CD14-positive monocyte (primary cell): Measurements from ENCODE around the gene SBK3. TPM values are rescaled to one million over a fixed set of nuclear protein-coding genes. Genes with fewer than 3 reads are reported as not detected.
A peak's percentile ranks its signal among the peaks of the same experiment; 100 is the strongest.
"Not testable (repeated sequence)": the region's sequence is repeated elsewhere in the genome, so short reads cannot be mapped to it uniquely, and the experiment has no call there.

ENCODE experiments used
- DNase-seq, 3 donors: peaks; one replicate each; pipeline ENCODE4 v3.0.0-alpha.2; 2011 to 2022
- H2AFZ ChIP-seq: 2 replicates; pipeline ENCODE4 v1.6.0; 2012; ENCODE audit warnings: mild to moderate bottlenecking, low read depth, low read length, inconsistent platforms; ENCODE audit not compliant: insufficient read depth, poor library complexity, severe bottlenecking
- H3K27ac ChIP-seq, 2 donors: 1 replicate in 1 of 2; 2 replicates in 1 of 2; pipeline ENCODE4 v1.5.1; 2012 to 2013; ENCODE audit warnings: low read length in 2 of 2, control low read depth in 1 of 2, inconsistent platforms in 1 of 2, low read depth in 1 of 2, mild to moderate bottlenecking in 1 of 2
- H3K27me3 ChIP-seq, 2 donors: one replicate each; pipeline versions ENCODE4 v1.6.0 to v1.6.1; 2011 to 2013; ENCODE audit warnings: low read length in 2 of 2; ENCODE audit not compliant: control insufficient read depth in 2 of 2, insufficient read depth in 2 of 2
- H3K36me3 ChIP-seq, 2 donors: replicated peaks in 1 of 2; 1 replicate in 1 of 2; 2 replicates in 1 of 2; pipeline versions ENCODE4 v1.5.1 to v1.6.1; 2012 to 2013; ENCODE audit warnings: low read length in 2 of 2, control low read depth in 1 of 2, inconsistent platforms in 1 of 2, mild to moderate bottlenecking in 1 of 2; ENCODE audit not compliant: insufficient read depth in 2 of 2, control insufficient read depth in 1 of 2
- H3K4me1 ChIP-seq, 2 donors: 1 replicate in 1 of 2; 2 replicates in 1 of 2; pipeline versions ENCODE4 v1.5.1 to v1.6.1; 2012 to 2013; ENCODE audit warnings: low read length in 2 of 2, control low read depth in 1 of 2, inconsistent platforms in 1 of 2, mild to moderate bottlenecking in 1 of 2, moderate library complexity in 1 of 2; ENCODE audit not compliant: insufficient read depth in 2 of 2, control insufficient read depth in 1 of 2
- H3K4me2 ChIP-seq: replicated peaks from 2 replicates; pipeline ENCODE3; 2012; ENCODE audit warnings: low read length, moderate library complexity, mild to moderate bottlenecking; ENCODE audit not compliant: poor library complexity, severe bottlenecking; ENCODE audit errors: extremely low read depth
- H3K4me3 ChIP-seq, 3 experiments: fragments of 200-600 bp in 1 of 3; sonication (generic) in 1 of 3; replicated peaks in 1 of 3; 1 replicate in 2 of 3; 2 replicates in 1 of 3; pipeline ENCODE4 v1.5.1; 2011 to 2013; ENCODE audit warnings: low read length in 3 of 3, mild to moderate bottlenecking in 3 of 3, control low read depth in 2 of 3, low read depth in 2 of 3, inconsistent platforms in 1 of 3, moderate library complexity in 1 of 3
- H3K79me2 ChIP-seq: 2 replicates; pipeline ENCODE4 v1.6.0; 2012; ENCODE audit warnings: mild to moderate bottlenecking, control low read depth, inconsistent platforms, low read length, moderate library complexity; ENCODE audit not compliant: insufficient read depth
- H3K9ac ChIP-seq: 2 replicates; pipeline ENCODE4 v1.6.0; 2017; ENCODE audit warnings: low read length, mild to moderate bottlenecking; ENCODE audit not compliant: insufficient read depth, poor library complexity, severe bottlenecking
- H3K9me3 ChIP-seq, 2 donors: replicated peaks in 1 of 2; 1 replicate in 1 of 2; 2 replicates in 1 of 2; pipeline versions ENCODE4 v1.5.1 to v1.6.1; 2012 to 2013; ENCODE audit warnings: low read length in 2 of 2, control low read depth in 1 of 2; ENCODE audit not compliant: control insufficient read depth in 1 of 2, insufficient read depth in 1 of 2
- H4K20me1 ChIP-seq: 2 replicates; pipeline ENCODE4 v1.6.0; 2012; ENCODE audit warnings: mild to moderate bottlenecking, low read length, control low read depth, moderate library complexity; ENCODE audit not compliant: insufficient read depth
- H3K27ac Mint-ChIP-seq, 7 donors: one replicate each; pipeline ENCODE4 v1.8.0; 2020; ENCODE audit warnings: mild to moderate bottlenecking in 7 of 7, mixed read lengths in 7 of 7, moderate library complexity in 6 of 7, inconsistent platforms in 2 of 7
- H3K27me3 Mint-ChIP-seq, 3 donors: one replicate each; pipeline ENCODE4 v1.8.0; 2021 to 2022; ENCODE audit warnings: low read depth in 3 of 3, mild to moderate bottlenecking in 3 of 3, mixed read lengths in 3 of 3, moderate library complexity in 3 of 3, inconsistent platforms in 1 of 3
- H3K36me3 Mint-ChIP-seq, 2 donors: one replicate each; pipeline ENCODE4 v1.8.0; 2020; ENCODE audit warnings: mixed read lengths in 2 of 2, inconsistent platforms in 1 of 2, mild to moderate bottlenecking in 1 of 2
- H3K4me1 Mint-ChIP-seq: one replicate; pipeline ENCODE4 v1.8.0; 2020; ENCODE audit warnings: mild to moderate bottlenecking, mixed read lengths
- H3K4me3 Mint-ChIP-seq, 2 donors: one replicate each; pipeline ENCODE4 v1.8.0; 2020; ENCODE audit warnings: mild to moderate bottlenecking in 2 of 2, mixed read lengths in 2 of 2, moderate library complexity in 1 of 2
- H3K9me3 Mint-ChIP-seq, 7 donors: one replicate each; pipeline ENCODE4 v1.8.0; 2020 to 2022; ENCODE audit warnings: mixed read lengths in 7 of 7, mild to moderate bottlenecking in 6 of 7, moderate library complexity in 6 of 7, inconsistent platforms in 2 of 7
- CTCF ChIP-seq: fragments of 200-600 bp; IDR thresholded peaks from one replicate; pipeline ENCODE4 v1.8.0; 2022; ENCODE audit warnings: antibody characterized with exemption, mild to moderate bottlenecking
- WGBS: methylation state at CpG from one replicate; pipeline ENCODE4 v1.1.5; 2013; ENCODE audit warnings: missing lambda C conversion rate; ENCODE audit not compliant: insufficient coverage; 5-methylcytosine and 5-hydroxymethylcytosine counted together
- intact Hi-C, 2 donors: fragments of 100-400 bp; cut with micrococcal nuclease; formaldehyde crosslinking; loops; one replicate each; pipeline versions ENCODE4 v1.15.0 to v1.15.1; 2023
- polyA plus RNA-seq, 3 donors: library from polyadenylated mRNA; depleted of rRNA in 1 of 3; unstranded in 2 of 3; stranded (reverse) in 1 of 3; fragments of 300-500 nt in 2 of 3; fragments of >200 nt in 1 of 3; fragmentation: Illumina TruSeq in 2 of 3; gene quantifications; 1 replicate in 2 of 3; 2 replicates in 1 of 3; pipeline ENCODE4 v1.2.3, GENCODE V29; 2012 to 2021

Gene SBK3
- polyA plus RNA-seq, 3 donors: not detected

DNA sequence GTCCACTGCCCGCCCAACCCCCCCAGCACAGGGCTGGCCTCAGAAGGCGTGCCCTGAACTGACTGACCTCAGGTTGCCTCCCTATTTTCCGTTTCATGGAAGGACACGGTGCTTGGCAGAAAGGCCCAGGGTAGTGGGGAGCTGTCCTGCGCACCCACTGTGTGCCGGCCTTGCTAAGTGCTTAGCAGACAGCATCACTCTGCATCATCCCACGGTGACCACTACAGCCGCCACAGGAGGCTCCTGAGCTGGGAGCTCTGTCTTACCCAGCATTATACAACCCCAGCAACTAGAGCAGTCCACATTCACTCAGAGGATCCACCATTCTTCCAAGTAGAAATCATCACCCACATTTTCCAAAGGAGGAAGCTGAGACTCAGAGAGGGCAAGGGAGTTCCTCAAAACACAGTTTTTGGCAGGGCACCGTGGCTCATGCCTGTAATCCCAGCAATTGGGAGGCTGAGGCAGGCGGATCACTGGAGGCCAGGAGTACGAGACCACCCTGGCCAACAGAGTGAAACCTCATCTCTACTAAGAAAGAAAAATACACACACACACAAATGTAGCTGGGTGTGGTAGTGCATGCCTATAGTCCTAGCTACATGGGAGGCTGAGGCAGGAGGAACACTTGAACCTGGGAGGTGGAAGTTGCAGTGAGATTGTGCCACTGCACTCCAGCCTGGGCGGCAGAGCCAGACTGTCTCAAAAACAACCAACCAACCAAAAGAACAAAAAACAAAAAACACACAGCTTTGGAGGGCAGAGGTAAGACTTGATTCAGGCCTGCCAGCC lies 10.0 kb downstream of the SBK3 start:
- no peak for DNase-seq
- peak overlapping the region in 1 of 7 donors; percentile 35 for H3K27ac Mint-ChIP-seq
- Histone ChIP-seq H3K79me2 (no peaks in the 10 kb centered on the region), H3K4me3 (no peak overlapping the region), H3K27me3 (no peaks in the 10 kb centered on the region), H3K9ac (no peak overlapping the region), H4K20me1 (no peaks in the 10 kb centered on the region), H3K9me3 (no peaks in the 10 kb centered on the region), H3K27ac (no peak overlapping the region), H3K36me3 (no peaks in the 10 kb centered on the region), H2AFZ (no peak overlapping the region), H3K4me2 (no peak overlapping the region), H3K4me1 (no peaks in the 10 kb centered on the region)
- peaks cover 2% of the 10 kb centered on the region for H3K4me1 Mint-ChIP-seq
- peaks cover 0 to 3% (median 0%) of the 10 kb centered on the region in 7 donors for H3K9me3 Mint-ChIP-seq
- TF ChIP-seq CTCF: no peak
- no peaks in the 10 kb centered on the region for H3K36me3 Mint-ChIP-seq
- intact Hi-C loops: no loop called here
- peaks cover 2 to 5% (median 2%) of the 10 kb centered on the region in 3 donors for H3K27me3 Mint-ChIP-seq
- 92% methylated on average over 9 of the region's 12 CpGs for WGBS
- no peak overlapping the region for H3K4me3 Mint-ChIP-seq

- H3K4me2 ChIP-seq, H3K4me3 Mint-ChIP-seq, H4K20me1 ChIP-seq, intact Hi-C loops, H3K27ac ChIP-seq, DNase-seq, H3K27ac Mint-ChIP-seq, H3K4me1 Mint-ChIP-seq, H3K36me3 ChIP-seq, H3K79me2 ChIP-seq, H3K27me3 Mint-ChIP-seq, H3K9me3 Mint-ChIP-seq, H3K9me3 ChIP-seq, H3K4me1 ChIP-seq, H3K4me3 ChIP-seq, H3K9ac ChIP-seq, H3K36me3 Mint-ChIP-seq, H3K27me3 ChIP-seq, H2AFZ ChIP-seq: not testable (repeated sequence)
- WGBS: over 99% methylated on average over 6 of the region's 7 CpGs
These were observed 11.1 kb downstream of the SBK3 start for GRCh38 chr19:55534280-55534679.
